Measurements from ENCODE around the gene C1QTNF2.

- TF ChIP-seq CTCF (IDR thresholded peaks at IDR 0.05) (no peak), EP300 (IDR thresholded peaks at IDR 0.05) (no peak), POLR2A (IDR thresholded peaks at IDR 0.05) (no peak)
These were observed 15.1 kb upstream of the C1QTNF2 start for GRCh38 chr5:160385496-160385895.
